Choroid plexus epithelial cell (primary cell): ENCODE results near the gene TAC4.

Experiments used
- DNase-seq: peaks from one replicate; pipeline ENCODE4 v3.0.0-alpha.2; 2010; ENCODE audit warnings: low read depth
- H3K4me3 ChIP-seq: 2 replicates; pipeline ENCODE4 v1.5.1; 2011; ENCODE audit warnings: low read depth, mild to moderate bottlenecking, control low read depth, low read length, moderate library complexity
- CTCF ChIP-seq: conservative IDR thresholded peaks from 2 replicates; pipeline ENCODE4 v1.5.1; 2011; ENCODE audit warnings: low read depth, mild to moderate bottlenecking, control low read depth, inconsistent platforms, low read length, moderate library complexity

TAC4 gene

GRCh38 chr17:49890852-49891251 lies 43.0 kb upstream of the TAC4 start:
- DNase-seq: no peak
- no peak for TF ChIP-seq CTCF
- no peak overlapping the region for H3K4me3 ChIP-seq

DNA sequence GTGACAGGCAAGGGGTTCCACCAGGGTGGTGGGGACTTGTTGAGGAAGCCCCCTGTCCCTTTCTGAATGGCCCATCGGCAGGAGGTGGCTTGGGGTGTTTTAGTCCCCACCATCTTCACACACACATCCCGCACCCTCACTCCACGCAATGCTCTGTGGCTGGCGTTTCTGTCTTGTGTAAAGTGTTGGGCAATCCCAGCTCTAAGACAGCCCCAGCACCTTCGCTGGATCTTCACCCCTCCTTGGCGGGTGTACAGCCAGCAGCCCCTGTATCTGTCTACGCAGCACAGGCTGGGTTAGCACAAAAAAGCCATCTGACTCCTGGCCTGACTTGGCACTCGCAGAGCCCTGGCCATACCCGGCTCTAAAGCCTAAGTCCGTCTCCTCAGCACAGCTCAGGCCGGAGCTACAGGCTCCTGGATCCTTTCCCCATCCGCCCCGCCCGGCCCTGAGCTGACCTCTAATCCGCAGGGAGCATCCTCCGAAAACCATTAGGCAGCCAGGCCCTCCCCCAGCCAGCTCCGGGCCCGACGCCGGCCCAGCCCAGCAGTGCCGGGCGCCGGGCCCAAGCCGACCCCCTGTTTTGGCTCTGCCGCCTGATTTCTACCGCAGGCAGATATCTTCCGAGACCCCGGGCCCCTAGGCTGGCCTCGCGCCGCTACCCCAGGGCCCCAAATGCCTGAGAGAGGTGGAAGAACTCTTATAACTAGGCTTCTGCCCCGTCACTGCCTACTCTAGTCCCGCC lies 42.4 kb upstream of the TAC4 start:
- TF ChIP-seq CTCF: no peak
- DNase-seq: no peak
- no peak overlapping the region for H3K4me3 ChIP-seq

DNA sequence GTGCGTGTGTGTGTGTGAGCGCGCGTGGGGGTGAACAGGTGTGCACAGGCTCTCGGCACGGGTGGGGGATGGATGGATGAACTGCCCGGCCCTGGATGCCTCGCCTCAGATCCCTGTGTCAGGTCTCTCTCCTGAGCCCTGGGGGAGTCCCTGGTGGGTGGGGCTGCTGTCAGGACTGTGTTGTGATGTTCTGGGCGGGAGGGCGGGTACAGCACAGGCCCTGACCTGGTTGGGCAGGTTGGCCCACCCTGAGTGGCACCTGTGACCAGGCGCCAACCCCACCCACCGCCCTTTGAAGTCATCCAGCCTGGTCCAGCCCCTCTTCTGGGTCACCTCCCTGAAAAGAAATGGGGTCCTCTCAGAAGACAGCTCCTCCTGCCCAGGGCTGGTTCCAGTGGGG lies 41.6 kb upstream of the TAC4 start:
- TF ChIP-seq CTCF: no peak
- no peak for DNase-seq
- H3K4me3 ChIP-seq: no peak overlapping the region

GRCh38 chr17:49887744-49888360 lies 40.0 kb upstream of the TAC4 start:
- no peak overlapping the region for H3K4me3 ChIP-seq
- no peak for TF ChIP-seq CTCF
- DNase-seq: no peak

GRCh38 chr17:49887086-49887743 lies 39.3 kb upstream of the TAC4 start:
- no peak for TF ChIP-seq CTCF
- DNase-seq: no peak
- no peak overlapping the region for H3K4me3 ChIP-seq

- no peak overlapping the region for H3K4me3 ChIP-seq
- no peak for DNase-seq
- TF ChIP-seq CTCF: no peak
These were observed 38.2 kb upstream of the TAC4 start for GRCh38 chr17:49886036-49886435.
